Endothelial cell of umbilical vein (primary cell): Measurements from ENCODE around the gene RALB. TPM values are rescaled to one million over a fixed set of nuclear protein-coding genes. Genes with fewer than 3 reads are reported as not detected.

Experiments used
- BruUV-seq: library from RNA; stranded (reverse); fragments of 400-500 nt; replicated peaks from 2 replicates; lab custom pipeline; 2021; lab: Mats Ljungman, UMichigan
- CTCF ChIA-PET: fragments of 300-600, 350-600 bp; sonication (Branson Sonifier 250); formaldehyde crosslinking; loops from one replicate; lab custom pipeline; 2021; ENCODE audit warnings: antibody characterized with exemption, inconsistent platforms; lab: Charles Lee
- POLR2A ChIA-PET: fragments of 300-600, 350-600 bp; sonication (Branson Sonifier 250); formaldehyde crosslinking; loops from one replicate; lab custom pipeline; 2021; ENCODE audit warnings: antibody characterized with exemption, inconsistent platforms; lab: Charles Lee
- DNase-seq: peaks from one replicate; pipeline ENCODE4 v3.0.0-alpha.2; 2011; ENCODE audit warnings: low read depth, low spot score
- FAIRE-seq: peaks from 2 replicates; lab custom pipeline; 2011; peaks lifted over from hg19 to GRCh38; lab: Jason Lieb, UNC
- H2AFZ ChIP-seq: 2 replicates; pipeline ENCODE4 v1.6.0; 2012; ENCODE audit warnings: low read depth, low read length, control low read depth, inconsistent platforms
- H3K27ac ChIP-seq: 2 replicates; pipeline ENCODE4 v1.5.1; 2011; ENCODE audit warnings: low read depth, mild to moderate bottlenecking, control low read depth, low read length, moderate library complexity; ENCODE audit not compliant: insufficient read depth
- H3K27me3 ChIP-seq, 2 experiments: 2 replicates each; pipeline versions ENCODE4 v1.6.0 to v1.6.1; 2011; ENCODE audit warnings: low read length in 2 of 2, mixed read lengths in 1 of 2; ENCODE audit not compliant: control insufficient read depth in 2 of 2, insufficient read depth in 2 of 2
- H3K36me3 ChIP-seq, 2 experiments: 2 replicates in 1 of 2; 3 replicates in 1 of 2; pipeline ENCODE4 v1.5.1; 2011; ENCODE audit warnings: low read length in 2 of 2, mild to moderate bottlenecking in 1 of 2, moderate library complexity in 1 of 2; ENCODE audit not compliant: control insufficient read depth in 2 of 2, insufficient read depth in 2 of 2; ENCODE audit errors: extremely low read depth in 1 of 2
- H3K4me1 ChIP-seq: 3 replicates; pipeline ENCODE4 v1.5.1; 2011; ENCODE audit warnings: mild to moderate bottlenecking, low read length; ENCODE audit not compliant: control insufficient read depth, insufficient read depth; ENCODE audit errors: extremely low read depth
- H3K4me2 ChIP-seq: 2 replicates; pipeline ENCODE4 v1.6.1; 2011; ENCODE audit warnings: low read length, control low read depth, mixed read lengths; ENCODE audit not compliant: insufficient read depth
- H3K4me3 ChIP-seq, 3 experiments: fragments of 200-600 bp in 1 of 3; sonication (generic), shearing (Covaris generic) in 1 of 3; replicated peaks in 1 of 3; 2 replicates each; pipeline ENCODE4 v1.5.1; 2011 to 2016; ENCODE audit warnings: control low read depth in 3 of 3, low read length in 3 of 3, mild to moderate bottlenecking in 2 of 3, inconsistent platforms in 1 of 3, low read depth in 1 of 3, moderate library complexity in 1 of 3; ENCODE audit not compliant: insufficient read depth in 1 of 3
- H3K79me2 ChIP-seq: 2 replicates; pipeline ENCODE4 v1.6.0; 2012; ENCODE audit warnings: low read length, inconsistent platforms; ENCODE audit not compliant: control insufficient read depth, insufficient read depth
- H3K9ac ChIP-seq: replicated peaks from 2 replicates; pipeline ENCODE3; 2011; ENCODE audit warnings: low read length, control low read depth; ENCODE audit not compliant: insufficient read depth; ENCODE audit errors: extremely low read depth
- H3K9me1 ChIP-seq: replicated peaks from 3 replicates; pipeline ENCODE4 v1.6.0; 2011; ENCODE audit warnings: mild to moderate bottlenecking, low read length; ENCODE audit not compliant: control insufficient read depth, insufficient read depth; ENCODE audit errors: extremely low read depth
- H3K9me3 ChIP-seq: replicated peaks from 2 replicates; pipeline ENCODE4 v1.5.1; 2012; ENCODE audit warnings: low read length, inconsistent platforms; ENCODE audit not compliant: control insufficient read depth, insufficient read depth
- H4K20me1 ChIP-seq: replicated peaks from 2 replicates; pipeline ENCODE3; 2011; ENCODE audit warnings: mild to moderate bottlenecking, low read length; ENCODE audit not compliant: control insufficient read depth, insufficient read depth; ENCODE audit errors: extremely low read depth
- EZH2 ChIP-seq: IDR thresholded peaks from 2 replicates; pipeline ENCODE4 v1.6.1; 2012; ENCODE audit warnings: borderline replicate concordance, low read depth, mild to moderate bottlenecking, moderate library complexity, low read length, inconsistent platforms; ENCODE audit not compliant: severe bottlenecking
- FOS ChIP-seq: IDR thresholded peaks from 2 replicates; pipeline ENCODE4 v1.6.1; 2011; ENCODE audit warnings: mild to moderate bottlenecking, low read length, moderate library complexity, borderline replicate concordance; ENCODE audit not compliant: insufficient read depth
- GATA2 ChIP-seq: IDR thresholded peaks from 2 replicates; pipeline ENCODE4 v1.7.0; 2011; ENCODE audit warnings: low read depth, mild to moderate bottlenecking, moderate library complexity, mixed read lengths, low read length; ENCODE audit not compliant: insufficient read length, insufficient read depth
- JUN ChIP-seq: IDR thresholded peaks from 2 replicates; pipeline ENCODE4 v1.6.1; 2011; ENCODE audit warnings: borderline replicate concordance, low read depth; ENCODE audit not compliant: insufficient read length, insufficient read depth
- MYC ChIP-seq: IDR thresholded peaks from one replicate; pipeline ENCODE4 v1.6.1; 2011; ENCODE audit warnings: mild to moderate bottlenecking, low read depth, low read length
- POLR2A ChIP-seq: IDR thresholded peaks from 2 replicates; pipeline ENCODE4 v1.6.1; 2012; ENCODE audit warnings: low read depth, mild to moderate bottlenecking, control low read depth, low read length
- POLR2AphosphoS5 ChIP-seq: IDR thresholded peaks from 2 replicates; pipeline ENCODE4 v1.6.1; 2012; ENCODE audit warnings: low read depth, mild to moderate bottlenecking, control low read depth, low read length, moderate library complexity; ENCODE audit not compliant: insufficient read depth
- dilution Hi-C: fragments of 300-500 bp; cut with MboI; formaldehyde crosslinking; loops from one replicate; pipeline ENCODE4 v1.15.0; 2019; ENCODE audit warnings: low sequenced_read_pairs; ENCODE audit not compliant: extremely low pct_ligation_motif_present
- intact Hi-C: fragments of 100-400 bp; cut with micrococcal nuclease; formaldehyde crosslinking; loops from one replicate; pipeline ENCODE4 v1.10.0; 2022
- polyA plus RNA-seq, 4 experiments: library from polyadenylated mRNA; depleted of rRNA in 3 of 4; stranded (reverse) in 3 of 4; unstranded in 1 of 4; fragments of >200 nt; gene quantifications; 2 replicates each; pipeline versions ENCODE4 v1.2.1 to v1.2.3, GENCODE V29; 2011 to 2012; ENCODE audit warnings: missing spikeins in 1 of 4
- total RNA-seq: library from RNA; stranded (reverse); gene quantifications from 2 replicates; pipeline ENCODE4 v1.2.3, GENCODE V29; 2021
- TF ChIP-seq, protein P1 (sequence below): IDR thresholded peaks from 2 replicates; pipeline ENCODE4 v1.6.1; 2011; ENCODE audit not compliant: insufficient read depth, insufficient read length
- TF ChIP-seq, protein P2 (sequence below), 2 donors: IDR thresholded peaks; 1 replicate in 1 of 2; 2 replicates in 1 of 2; pipeline ENCODE4 v1.5.1; 2011; ENCODE audit warnings: low read length in 2 of 2, mild to moderate bottlenecking in 2 of 2, moderate library complexity in 2 of 2, control low read depth in 1 of 2, inconsistent platforms in 1 of 2, low read depth in 1 of 2; ENCODE audit not compliant: insufficient read depth in 1 of 2; ENCODE audit errors: extremely low read depth in 1 of 2

The RALB gene
- total and polyA plus RNA-seq, 2 donors (not counting 3 experiments of a cell fraction or from before 2014, with no cell fraction given): 105 to 115 TPM

GRCh38 chr2:120321721-120322284 is 69.2 kb downstream of the RALB start:
- H3K27me3 ChIP-seq: peaks cover 6 to 11% of the 10 kb centered on the region in 2 experiments
- no peaks in the 10 kb centered on the region for H3K79me2 ChIP-seq
- H4K20me1 ChIP-seq: no peaks in the 10 kb centered on the region
- dilution Hi-C loops: no loop called here
- H3K9me3 ChIP-seq: no peaks in the 10 kb centered on the region
- no peak overlapping the region for H3K4me2 ChIP-seq
- no peak overlapping the region for H2AFZ ChIP-seq
- BruUV-seq: no TSS peak
- H3K27ac ChIP-seq: no peak overlapping the region
- no peaks in the 10 kb centered on the region for H3K36me3 ChIP-seq
- ChIA-PET POLR2A (no interaction called here), CTCF (no interaction called here)
- TF ChIP-seq POLR2A (no peak), FOS (no peak), EZH2 (no peak), POLR2AphosphoS5 (no peak), JUN (no peak), MYC (no peak), GATA2 (no peak)
- TF ChIP-seq, protein P1, sequence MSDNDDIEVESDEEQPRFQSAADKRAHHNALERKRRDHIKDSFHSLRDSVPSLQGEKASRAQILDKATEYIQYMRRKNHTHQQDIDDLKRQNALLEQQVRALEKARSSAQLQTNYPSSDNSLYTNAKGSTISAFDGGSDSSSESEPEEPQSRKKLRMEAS: no peak
- TF ChIP-seq, protein P2, sequence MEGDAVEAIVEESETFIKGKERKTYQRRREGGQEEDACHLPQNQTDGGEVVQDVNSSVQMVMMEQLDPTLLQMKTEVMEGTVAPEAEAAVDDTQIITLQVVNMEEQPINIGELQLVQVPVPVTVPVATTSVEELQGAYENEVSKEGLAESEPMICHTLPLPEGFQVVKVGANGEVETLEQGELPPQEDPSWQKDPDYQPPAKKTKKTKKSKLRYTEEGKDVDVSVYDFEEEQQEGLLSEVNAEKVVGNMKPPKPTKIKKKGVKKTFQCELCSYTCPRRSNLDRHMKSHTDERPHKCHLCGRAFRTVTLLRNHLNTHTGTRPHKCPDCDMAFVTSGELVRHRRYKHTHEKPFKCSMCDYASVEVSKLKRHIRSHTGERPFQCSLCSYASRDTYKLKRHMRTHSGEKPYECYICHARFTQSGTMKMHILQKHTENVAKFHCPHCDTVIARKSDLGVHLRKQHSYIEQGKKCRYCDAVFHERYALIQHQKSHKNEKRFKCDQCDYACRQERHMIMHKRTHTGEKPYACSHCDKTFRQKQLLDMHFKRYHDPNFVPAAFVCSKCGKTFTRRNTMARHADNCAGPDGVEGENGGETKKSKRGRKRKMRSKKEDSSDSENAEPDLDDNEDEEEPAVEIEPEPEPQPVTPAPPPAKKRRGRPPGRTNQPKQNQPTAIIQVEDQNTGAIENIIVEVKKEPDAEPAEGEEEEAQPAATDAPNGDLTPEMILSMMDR (IDR thresholded peaks at IDR 0.05; ENCODE audit: extremely low read depth in 1 of 2, insufficient read depth in 1 of 2, low read depth in 1 of 2, low read length in 2 of 2): no peak
- no peaks in the 10 kb centered on the region for H3K9me1 ChIP-seq
- intact Hi-C loops: no loop called here
- H3K4me3 ChIP-seq: no peak overlapping the region
- DNase-seq: no peak
- H3K9ac ChIP-seq: no peak overlapping the region
- peaks cover 6% of the 10 kb centered on the region for H3K4me1 ChIP-seq
- no peak for FAIRE-seq
